Medulla oblongata (tissue), 1 donor: ENCODE results near the gene NUCKS1.

Experiments used
- DNase-seq: peaks from one replicate; pipeline ENCODE4 v3.0.0-alpha.2; 2015; ENCODE audit errors: extremely low spot score

Gene NUCKS1

GRCh38 chr1:205701420-205701819 is 48.6 kb downstream of the NUCKS1 start:
- no peak for DNase-seq

GRCh38 chr1:205700865-205701401 is 49.0 kb downstream of the NUCKS1 start:
- DNase-seq = no peak

GRCh38 chr1:205699416-205699815 is 50.6 kb downstream of the NUCKS1 start:
- DNase-seq = no peak

GRCh38 chr1:205698921-205699320 is 51.1 kb downstream of the NUCKS1 start:
- DNase-seq = no peak

GRCh38 chr1:205693421-205693991 is 56.5 kb downstream of the NUCKS1 start:
- DNase-seq = no peak

GRCh38 chr1:205692423-205692822 is 57.6 kb downstream of the NUCKS1 start:
- DNase-seq = no peak

GRCh38 chr1:205690122-205690756 is 59.7 kb downstream of the NUCKS1 start:
- DNase-seq = no peak

GRCh38 chr1:205689479-205689878 is 60.5 kb downstream of the NUCKS1 start:
- no peak for DNase-seq

- no peak for DNase-seq
Measured at GRCh38 chr1:205688171-205689080, 61.6 kb downstream of the NUCKS1 start.

- no peak for DNase-seq
Measured at GRCh38 chr1:205687242-205687641, 62.7 kb downstream of the NUCKS1 start.

- DNase-seq = no peak
Measured at GRCh38 chr1:205681364-205681763, 68.6 kb downstream of the NUCKS1 start.

GRCh38 chr1:205680073-205680851 is 69.7 kb downstream of the NUCKS1 start, which contains the start of gene SLC45A3:
SLC45A3 (minus strand) TSS chr1:205680509; CDS start chr1:205664656, 15,853 bp downstream.
- no peak for DNase-seq

GRCh38 chr1:205678286-205679111 is 71.5 kb downstream of the NUCKS1 start:
- DNase-seq = no peak

- no peak for DNase-seq
Measured at GRCh38 chr1:205677167-205677566, 72.8 kb downstream of the NUCKS1 start.

- DNase-seq = peak; percentile 96
Measured at GRCh38 chr1:205676597-205676996, 73.4 kb downstream of the NUCKS1 start.

GRCh38 chr1:205676002-205676401 is 74.0 kb downstream of the NUCKS1 start:
- DNase-seq = peak; percentile 16

- no peak for DNase-seq
Measured at GRCh38 chr1:205675247-205675646, 74.7 kb downstream of the NUCKS1 start.

- DNase-seq = no peak
Measured at GRCh38 chr1:205672970-205673369, 77.0 kb downstream of the NUCKS1 start.

GRCh38 chr1:205672395-205672889 is 77.5 kb downstream of the NUCKS1 start:
- DNase-seq = peak; percentile 2
